Activated CD4-positive, alpha-beta memory T cell treated with anti-CD3 and anti-CD28 coated beads, Interleukin-2, amount 10 ng/mL, durations not matched to agents 7 days and 5 days (primary cell): ENCODE data around the gene XIRP1. TPM values are rescaled to one million over a fixed set of nuclear protein-coding genes. Genes with fewer than 3 reads are reported as not detected.

Experiments
- CTCF ChIA-PET: fragments of 350-600 bp; sonication (Branson Sonifier 250); formaldehyde crosslinking; loops from one replicate; lab custom pipeline; 2021; ENCODE audit warnings: antibody characterized with exemption, inconsistent platforms; lab: Charles Lee
- POLR2A ChIA-PET: fragments of 350-600 bp; sonication (Branson Sonifier 250); formaldehyde crosslinking; loops from one replicate; lab custom pipeline; 2021; ENCODE audit warnings: antibody characterized with exemption; lab: Charles Lee
- DNase-seq: peaks from one replicate; pipeline ENCODE4 v3.0.0-alpha.2; 2020
- H3K27ac Mint-ChIP-seq: one replicate; pipeline ENCODE4 v1.8.0; 2021; ENCODE audit warnings: mild to moderate bottlenecking, mixed read lengths
- H3K27me3 Mint-ChIP-seq: one replicate; pipeline ENCODE4 v1.8.0; 2021; ENCODE audit warnings: mixed read lengths
- H3K36me3 Mint-ChIP-seq: one replicate; pipeline ENCODE4 v1.8.0; 2021; ENCODE audit warnings: low read depth, mixed read lengths
- H3K4me1 Mint-ChIP-seq: one replicate; pipeline ENCODE4 v1.8.0; 2021; ENCODE audit warnings: mixed read lengths
- H3K4me3 Mint-ChIP-seq: one replicate; pipeline ENCODE4 v1.8.0; 2021; ENCODE audit warnings: mild to moderate bottlenecking, mixed read lengths
- H3K9me3 Mint-ChIP-seq: one replicate; pipeline ENCODE4 v1.8.0; 2021; ENCODE audit warnings: mixed read lengths
- total RNA-seq, 2 experiments: library from RNA; stranded (reverse); gene quantifications; one replicate each; pipeline ENCODE4 v1.2.3, GENCODE V29; 2021

The XIRP1 gene
- total RNA-seq, 2 experiments from 2014 or later, result 0.03 to 0.05 TPM

GRCh38 chr3:39136533-39137434 is 55.6 kb downstream of the XIRP1 start:
- no peak for DNase-seq
- Mint-ChIP-seq H3K4me3 (no peak overlapping the region), H3K27me3 (no peaks in the 10 kb centered on the region), H3K27ac (no peak overlapping the region), H3K36me3 (peaks cover 22% of the 10 kb centered on the region), H3K4me1 (peaks cover 19% of the 10 kb centered on the region), H3K9me3 (no peaks in the 10 kb centered on the region)
- ChIA-PET POLR2A (interaction anchor here (0.6 to 1.8 kb wide), 3 partner anchors 10 to 21 kb away, joined by 3 to 8 read pairs (median 4); no protein-coding TSS in a partner anchor), CTCF (no interaction called here)

GRCh38 chr3:39135170-39135805 is 57.1 kb downstream of the XIRP1 start:
- CTCF ChIA-PET, result no interaction called here
- Mint-ChIP-seq H3K27me3 (no peaks in the 10 kb centered on the region), H3K4me1 (peaks cover 8% of the 10 kb centered on the region), H3K9me3 (no peaks in the 10 kb centered on the region), H3K4me3 (no peak overlapping the region), H3K27ac (no peak overlapping the region), H3K36me3 (peaks cover 9% of the 10 kb centered on the region)
- no peak for DNase-seq
- POLR2A ChIA-PET, result interaction anchor here (1.8 kb wide), 1 partner anchor 12 kb away, joined by 8 read pairs; no protein-coding TSS in a partner anchor

GRCh38 chr3:39134305-39134704 is 58.1 kb downstream of the XIRP1 start:
- Mint-ChIP-seq H3K36me3 (peaks cover 7% of the 10 kb centered on the region), H3K27me3 (no peaks in the 10 kb centered on the region), H3K4me3 (no peak overlapping the region), H3K4me1 (peaks cover 8% of the 10 kb centered on the region), H3K27ac (no peak overlapping the region), H3K9me3 (no peaks in the 10 kb centered on the region)
- CTCF ChIA-PET, result interaction anchor here (1.1 kb wide), 1 partner anchor 17 kb away, joined by 4 read pairs; no protein-coding TSS in a partner anchor
- no peak for DNase-seq
- POLR2A ChIA-PET, result interaction anchor here (0.7 to 1.9 kb wide), 4 partner anchors 9 to 28 kb away, joined by 4 to 5 read pairs (median 4); no protein-coding TSS in a partner anchor

- Mint-ChIP-seq H3K36me3 (peaks cover 7% of the 10 kb centered on the region), H3K27ac (no peak overlapping the region), H3K4me3 (no peak overlapping the region), H3K27me3 (no peaks in the 10 kb centered on the region), H3K9me3 (no peaks in the 10 kb centered on the region), H3K4me1 (peaks cover 6% of the 10 kb centered on the region)
- no peak for DNase-seq
- ChIA-PET CTCF (interaction anchor here (1.1 kb wide), 1 partner anchor 18 kb away, joined by 4 read pairs; no protein-coding TSS in a partner anchor), POLR2A (interaction anchor here (0.7 to 1.9 kb wide), 4 partner anchors 10 to 28 kb away, joined by 4 to 5 read pairs (median 4); no protein-coding TSS in a partner anchor)
These were observed 58.6 kb downstream of the XIRP1 start for GRCh38 chr3:39133822-39134221.

Other genes starting within 250 kb of the XIRP1 start
- not detected for gene SCN11A, start 140.7 kb downstream of the XIRP1 start, total RNA-seq
- 10 to 100 TPM; 38.7 to 40.4 TPM for gene WDR48, start 140.6 kb downstream of the XIRP1 start, total RNA-seq
- gene GORASP1, start 85.0 kb downstream of the XIRP1 start, total RNA-seq, result 10 to 100 TPM; 52.0 to 53.1 TPM
- gene TTC21A, start 84.9 kb downstream of the XIRP1 start, total RNA-seq, result 10 to 100 TPM; 11.2 to 12.1 TPM
- 10 to 100 TPM; 32.5 to 33.2 TPM for gene CSRNP1, start 39.0 kb downstream of the XIRP1 start, total RNA-seq
- 1 to 10 TPM; 5.5 to 6.2 TPM for gene CX3CR1, start 87.4 kb upstream of the XIRP1 start, total RNA-seq
- gene CCR8, start 137.1 kb upstream of the XIRP1 start, total RNA-seq, result 1 to 10 TPM; 7.6 to 7.9 TPM
- 10 to 100 TPM; 34.2 to 35.8 TPM for gene SLC25A38, start 190.8 kb upstream of the XIRP1 start, total RNA-seq
- gene RPSA, start 214.1 kb upstream of the XIRP1 start, total RNA-seq, result 1,000 to 10,000 TPM; 1,345 to 1,384 TPM